LNCaP clone FGC (cell line): ENCODE data around the gene MORN1.

Experiments
- DNase-seq: peaks from one replicate; pipeline ENCODE4 v3.0.0-alpha.2; 2011; ENCODE audit warnings: low read depth
- H3K4me3 ChIP-seq: 2 replicates; pipeline ENCODE4 v1.5.1; 2011; ENCODE audit warnings: mild to moderate bottlenecking, low read depth, low read length, control low read depth
- TF ChIP-seq, protein P1 (sequence below): IDR thresholded peaks from 2 replicates; pipeline ENCODE4 v1.5.1; 2012; ENCODE audit warnings: mild to moderate bottlenecking; ENCODE audit not compliant: control insufficient read depth, insufficient read depth; ENCODE audit errors: extremely low read depth

The MORN1 gene

DNA sequence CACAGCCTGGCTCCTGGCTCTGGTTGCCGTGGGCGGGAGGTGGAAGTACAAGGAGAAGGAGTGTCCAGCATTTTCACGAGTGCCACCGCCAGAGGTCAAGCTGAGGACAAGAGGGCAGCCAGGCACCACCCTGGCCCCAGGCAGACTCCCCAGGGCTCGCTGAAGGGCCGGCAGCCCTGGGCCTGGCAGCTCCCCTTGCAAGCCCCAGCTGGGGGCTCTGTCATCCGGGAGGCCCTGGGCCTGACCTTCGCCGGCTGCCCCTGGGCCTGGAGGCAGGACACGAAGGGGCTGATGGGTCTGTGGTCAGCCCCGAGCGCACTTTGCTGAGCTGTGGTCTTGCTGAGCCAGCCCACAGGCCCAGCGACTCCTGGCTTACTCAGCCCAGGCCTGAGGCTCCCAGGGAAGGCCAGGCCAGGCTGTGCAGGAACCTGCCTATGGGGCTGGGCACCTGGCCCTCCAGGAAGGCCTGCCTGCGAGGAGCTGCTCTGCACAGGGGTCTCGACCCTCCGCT lies 74.8 kb downstream of the MORN1 start:
- TF ChIP-seq, protein P1, sequence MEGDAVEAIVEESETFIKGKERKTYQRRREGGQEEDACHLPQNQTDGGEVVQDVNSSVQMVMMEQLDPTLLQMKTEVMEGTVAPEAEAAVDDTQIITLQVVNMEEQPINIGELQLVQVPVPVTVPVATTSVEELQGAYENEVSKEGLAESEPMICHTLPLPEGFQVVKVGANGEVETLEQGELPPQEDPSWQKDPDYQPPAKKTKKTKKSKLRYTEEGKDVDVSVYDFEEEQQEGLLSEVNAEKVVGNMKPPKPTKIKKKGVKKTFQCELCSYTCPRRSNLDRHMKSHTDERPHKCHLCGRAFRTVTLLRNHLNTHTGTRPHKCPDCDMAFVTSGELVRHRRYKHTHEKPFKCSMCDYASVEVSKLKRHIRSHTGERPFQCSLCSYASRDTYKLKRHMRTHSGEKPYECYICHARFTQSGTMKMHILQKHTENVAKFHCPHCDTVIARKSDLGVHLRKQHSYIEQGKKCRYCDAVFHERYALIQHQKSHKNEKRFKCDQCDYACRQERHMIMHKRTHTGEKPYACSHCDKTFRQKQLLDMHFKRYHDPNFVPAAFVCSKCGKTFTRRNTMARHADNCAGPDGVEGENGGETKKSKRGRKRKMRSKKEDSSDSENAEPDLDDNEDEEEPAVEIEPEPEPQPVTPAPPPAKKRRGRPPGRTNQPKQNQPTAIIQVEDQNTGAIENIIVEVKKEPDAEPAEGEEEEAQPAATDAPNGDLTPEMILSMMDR: no peak
- H3K4me3 ChIP-seq: no peak overlapping the region
- DNase-seq: no peak

DNA sequence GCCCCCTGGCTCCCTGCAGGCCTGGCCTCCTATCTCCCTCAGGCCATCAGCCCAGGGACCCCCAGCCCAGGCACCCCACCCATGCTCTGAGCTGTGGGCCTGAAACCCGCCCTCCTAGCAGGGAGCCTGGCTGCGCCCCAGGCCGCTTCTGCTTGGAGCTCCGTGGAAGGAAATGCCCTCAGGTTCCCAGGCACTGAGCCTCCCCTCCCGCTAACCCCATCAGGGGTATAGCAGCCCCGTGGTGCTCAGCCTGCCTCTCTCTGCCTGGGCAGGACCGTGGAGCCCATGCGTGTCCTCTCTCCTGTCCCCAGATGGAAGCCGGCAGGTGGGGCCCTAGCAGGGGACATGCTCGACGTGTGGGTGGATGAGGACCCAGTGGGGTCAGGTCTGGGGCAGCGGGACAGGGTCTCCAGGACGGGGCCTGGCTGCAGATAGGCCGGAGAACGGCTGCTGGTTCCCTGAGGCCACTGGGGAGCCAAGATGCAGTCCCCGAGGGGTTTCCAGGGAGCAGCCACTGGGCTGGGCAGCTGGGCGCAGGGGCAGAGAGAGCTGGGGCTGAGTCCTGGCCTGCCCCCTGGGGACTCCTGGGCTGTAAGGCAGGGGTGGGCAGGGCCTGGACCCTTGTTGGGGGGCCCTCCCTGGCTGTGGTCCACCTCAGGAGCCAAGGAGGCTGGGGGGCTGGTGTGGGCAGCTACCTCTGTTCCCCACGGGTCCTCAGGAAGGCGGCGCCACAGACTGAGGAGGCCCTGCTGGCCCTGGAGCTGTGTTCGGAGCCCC lies 75.5 kb downstream of the MORN1 start:
- H3K4me3 ChIP-seq: no peak overlapping the region
- TF ChIP-seq, protein P1: no peak

DNA sequence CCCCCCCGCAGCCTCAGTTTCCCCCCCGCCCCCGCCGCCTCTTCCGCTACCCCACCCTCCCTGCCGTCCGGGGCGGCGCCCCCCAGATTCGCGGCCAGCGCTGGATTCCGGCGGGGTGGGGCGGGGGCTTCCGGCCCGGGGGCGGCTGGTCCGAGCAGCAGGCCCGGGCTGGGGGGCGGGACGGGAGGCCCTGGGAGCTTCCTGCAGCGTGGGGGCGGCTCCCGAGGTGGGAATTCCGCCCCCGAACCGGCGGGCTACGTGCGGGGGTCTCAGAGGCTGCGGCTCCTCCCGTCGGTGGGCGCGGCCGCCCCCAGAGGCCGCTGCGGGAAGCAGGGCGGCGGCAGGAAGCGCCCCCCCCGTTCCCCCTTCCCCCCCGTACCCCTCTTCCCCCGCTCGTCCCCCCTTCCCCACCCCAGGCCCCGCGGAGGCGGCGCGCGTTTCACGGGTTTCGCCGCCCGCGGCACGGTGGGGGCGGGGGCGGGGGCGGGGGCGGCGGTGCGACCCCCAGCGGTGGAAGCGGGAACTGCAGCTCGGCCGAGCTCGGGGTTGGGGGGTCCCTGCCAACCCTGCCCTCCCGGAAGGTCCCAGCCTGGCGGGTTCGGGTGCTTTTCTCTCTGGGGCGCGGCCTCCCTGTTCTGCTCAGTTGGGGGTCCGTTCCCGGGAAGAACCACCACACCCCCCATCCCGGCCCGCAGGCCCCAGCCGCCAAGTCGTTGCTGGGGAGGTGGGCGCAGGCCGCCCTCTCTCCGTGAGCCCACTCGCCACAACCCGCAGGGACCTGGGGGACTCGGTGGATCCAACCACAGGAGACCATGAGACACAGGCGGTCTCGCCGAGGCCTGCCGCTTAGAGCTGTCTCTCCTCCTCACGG lies 76.3 kb downstream of the MORN1 start:
- TF ChIP-seq, protein P1: peak; percentile 57
- peak overlapping the region; percentile 34 for H3K4me3 ChIP-seq
- DNase-seq: no peak

More for the DNA sequence above, 75.5 kb downstream of the MORN1 start:
- DNase-seq: no peak

DNA sequence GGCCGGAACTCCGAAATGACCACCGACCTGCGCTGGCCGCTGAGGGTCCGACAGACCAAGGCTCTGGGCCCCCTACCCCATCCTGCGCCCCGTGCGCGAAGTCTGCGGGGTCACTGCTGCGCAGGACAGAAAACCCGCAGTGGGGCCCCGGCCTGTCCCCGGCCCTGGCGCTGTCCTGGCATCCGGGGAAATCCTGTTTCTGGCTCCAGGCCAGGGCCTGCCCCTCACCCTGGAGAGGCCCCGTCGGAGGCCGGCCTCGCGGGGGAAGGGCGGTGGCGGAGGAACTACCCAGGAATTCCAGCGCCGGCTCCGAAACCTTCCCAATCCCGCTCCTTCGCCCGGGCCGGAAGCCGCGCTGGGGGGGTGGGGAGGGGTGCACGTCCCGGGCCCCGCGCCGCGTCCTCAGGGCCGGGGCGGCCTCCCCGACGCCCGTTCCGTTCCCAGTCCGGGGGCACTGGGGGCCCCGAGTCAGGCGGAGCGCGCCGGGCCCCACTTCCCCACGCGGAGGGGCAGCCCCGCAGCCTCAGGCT lies 77.0 kb downstream of the MORN1 start:
- DNase-seq: no peak
- no peak overlapping the region for H3K4me3 ChIP-seq
- TF ChIP-seq, protein P1: no peak

DNA sequence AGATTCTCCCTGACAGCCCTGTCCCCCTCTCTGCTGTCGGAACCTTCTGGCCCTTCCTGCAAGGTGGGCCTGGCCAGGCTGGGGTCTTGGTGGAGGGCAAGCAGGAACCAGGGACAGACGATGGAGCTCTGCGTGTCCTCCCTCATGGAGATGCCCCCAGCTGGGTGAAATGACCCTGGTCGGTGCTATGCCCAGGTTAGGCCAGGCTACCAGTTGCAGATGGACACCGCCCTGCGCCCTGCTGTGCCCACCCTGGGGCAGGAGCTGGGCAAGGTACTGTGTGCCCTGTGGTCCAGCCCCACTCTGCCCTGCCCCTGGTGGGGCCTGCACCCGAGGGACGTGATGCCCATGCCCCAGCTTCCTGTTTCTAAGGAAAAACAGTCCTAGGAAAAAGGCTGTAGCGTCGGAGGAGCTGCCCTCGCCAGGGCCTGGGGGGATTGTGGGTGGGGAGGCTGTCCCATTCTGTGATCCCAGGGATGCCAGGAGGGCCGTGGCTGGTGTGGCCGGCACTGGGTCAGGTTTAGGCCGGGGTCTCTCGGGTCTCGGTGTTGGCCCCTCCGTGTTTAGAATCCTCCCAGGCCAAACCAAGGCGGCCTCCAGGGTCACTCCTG lies 77.6 kb downstream of the MORN1 start:
- no peak overlapping the region for H3K4me3 ChIP-seq
- TF ChIP-seq, protein P1: no peak
- no peak for DNase-seq

DNA sequence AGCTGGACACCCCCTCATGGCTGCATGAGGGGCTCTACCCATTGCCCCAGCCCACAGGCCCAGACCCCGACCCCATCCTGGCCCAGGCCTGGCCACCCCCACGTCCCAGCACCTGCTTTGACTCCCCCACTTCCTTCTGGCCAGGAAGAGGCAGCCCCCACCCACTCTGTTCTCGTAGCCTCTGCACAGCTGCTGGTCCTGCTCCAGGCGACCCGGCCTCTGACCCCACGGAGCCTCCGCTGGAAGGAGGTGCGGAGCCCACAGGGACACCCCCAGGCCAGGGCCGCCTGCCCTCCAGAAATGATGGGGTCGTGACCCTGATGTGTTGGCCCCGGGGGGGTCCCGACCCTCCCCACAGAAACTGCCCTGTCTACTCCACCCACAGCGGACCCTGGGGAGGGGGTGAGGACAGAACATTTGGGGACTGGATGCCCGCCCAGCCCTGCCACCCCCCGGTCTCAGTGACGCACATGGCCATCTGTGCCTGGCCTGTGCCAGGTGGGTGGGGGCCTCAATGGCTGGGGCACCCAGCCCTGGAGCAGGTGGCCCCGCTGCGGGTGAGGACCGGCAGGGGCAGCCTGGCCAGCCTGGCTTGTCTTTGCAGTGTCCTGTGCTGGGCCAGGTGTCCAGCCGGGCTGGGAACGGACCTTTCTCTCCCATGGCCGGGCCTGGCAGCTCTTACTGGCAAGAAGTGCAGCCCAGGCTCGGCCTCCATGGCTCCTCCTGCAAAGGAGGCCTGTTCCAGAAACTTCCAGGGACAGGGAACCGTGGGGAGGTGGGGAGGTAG lies 78.6 kb downstream of the MORN1 start:
- TF ChIP-seq, protein P1: no peak
- no peak for DNase-seq
- H3K4me3 ChIP-seq: no peak overlapping the region
